HepG2 (cell line): Measurements from ENCODE around the gene RPLP2. TPM values are rescaled to one million over a fixed set of nuclear protein-coding genes. Genes with fewer than 3 reads are reported as not detected.

Experiments used
- AKAP8 ChIP-seq: sonication (generic); formaldehyde crosslinking; IDR thresholded peaks from 2 replicates; pipeline ENCODE4 v1.5.1; 2020; ENCODE audit warnings: mild to moderate bottlenecking, missing genetic modification reagents
- BCL6 ChIP-seq: IDR thresholded peaks from 2 replicates; pipeline ENCODE4 v1.6.1; 2016; ENCODE audit warnings: missing genetic modification reagents, missing compliant biosample characterization
- BORCS8-MEF2B ChIP-seq: sonication (generic); formaldehyde crosslinking; IDR thresholded peaks from 2 replicates; pipeline ENCODE4 v1.8.0; 2022; ENCODE audit warnings: mild to moderate bottlenecking, missing genetic modification reagents
- HES4 ChIP-seq: sonication (generic); formaldehyde crosslinking; IDR thresholded peaks from 2 replicates; pipeline ENCODE4 v1.9.0; 2021; ENCODE audit warnings: mild to moderate bottlenecking, missing genetic modification reagents, borderline replicate concordance
- HMGXB4 ChIP-seq, 2 experiments: sonication (generic) in 1 of 2; formaldehyde crosslinking in 1 of 2; IDR thresholded peaks; 2 replicates each; pipeline versions ENCODE4 v1.4.0 to v1.6.1; 2018 to 2020; ENCODE audit warnings: missing genetic modification reagents in 2 of 2, borderline replicate concordance in 1 of 2, low read depth in 1 of 2, mild to moderate bottlenecking in 1 of 2, missing biosample characterization in 1 of 2
- KLF16 ChIP-seq, 2 experiments: sonication (generic) in 1 of 2; formaldehyde crosslinking in 1 of 2; IDR thresholded peaks; 2 replicates each; pipeline versions ENCODE4 v1.6.1 to v1.8.0; 2016 to 2023; ENCODE audit warnings: missing genetic modification reagents in 2 of 2, missing compliant biosample characterization in 1 of 2
- MED1 ChIP-seq: sonication (generic); formaldehyde crosslinking; IDR thresholded peaks from 2 replicates; pipeline ENCODE4 v1.4.0; 2020; ENCODE audit warnings: missing genetic modification reagents
- MXI1 ChIP-seq: IDR thresholded peaks from 3 replicates; pipeline ENCODE4 v1.6.1; 2012; ENCODE audit warnings: low read depth, low read length, inconsistent platforms, borderline replicate concordance
- PHF8 ChIP-seq: sonication (generic); formaldehyde crosslinking; IDR thresholded peaks from 2 replicates; pipeline ENCODE4 v1.5.0; 2020; ENCODE audit warnings: missing genetic modification reagents
- SALL1 ChIP-seq: sonication (generic); formaldehyde crosslinking; IDR thresholded peaks from 2 replicates; pipeline ENCODE4 v1.8.0; 2022; ENCODE audit warnings: mild to moderate bottlenecking, missing genetic modification reagents
- SP5 ChIP-seq: IDR thresholded peaks from 2 replicates; pipeline ENCODE4 v1.6.1; 2016; ENCODE audit warnings: low read depth, borderline replicate concordance
- ZBTB20 ChIP-seq: sonication (generic); formaldehyde crosslinking; IDR thresholded peaks from 2 replicates; pipeline ENCODE4 v1.8.1; 2023; ENCODE audit warnings: missing genetic modification reagents, low read depth, mild to moderate bottlenecking, borderline replicate concordance
- ZBTB25 ChIP-seq: IDR thresholded peaks from 2 replicates; pipeline ENCODE4 v1.6.1; 2018; ENCODE audit warnings: missing genetic modification reagents
- ZNF235 ChIP-seq: sonication (generic); formaldehyde crosslinking; IDR thresholded peaks from 2 replicates; pipeline ENCODE4 v1.8.1; 2023; ENCODE audit warnings: mild to moderate bottlenecking, missing genetic modification reagents, borderline replicate concordance
- ZNF30 ChIP-seq: sonication (generic); formaldehyde crosslinking; IDR thresholded peaks from 2 replicates; pipeline ENCODE4 v1.5.0; 2020; ENCODE audit warnings: mild to moderate bottlenecking, missing genetic modification reagents
- ZNF768 ChIP-seq: sonication (generic); formaldehyde crosslinking; IDR thresholded peaks from 2 replicates; pipeline ENCODE4 v1.4.0; 2020; ENCODE audit warnings: missing genetic modification reagents
- ZNF781 ChIP-seq: sonication (generic); formaldehyde crosslinking; IDR thresholded peaks from 2 replicates; pipeline ENCODE4 v1.5.1; 2020; ENCODE audit warnings: borderline replicate concordance, mild to moderate bottlenecking, missing genetic modification reagents; ENCODE audit errors: not compliant biosample characterization
- ZNF790 ChIP-seq: sonication (generic); formaldehyde crosslinking; IDR thresholded peaks from 2 replicates; pipeline ENCODE4 v1.8.0; 2022; ENCODE audit warnings: missing genetic modification reagents, mild to moderate bottlenecking, borderline replicate concordance
- polyA plus RNA-seq, 8 experiments: library from polyadenylated mRNA; depleted of rRNA in 3 of 8; stranded (reverse) in 7 of 8; unstranded in 1 of 8; fragments of >200 nt; fragmentation: Illumina TruSeq in 4 of 8; extraction: Trizol in 4 of 8; gene quantifications; 2 replicates each; pipeline versions ENCODE4 v1.2.1 to v1.2.3, GENCODE V29; 2011 to 2016; ENCODE audit warnings: low read depth in 4 of 8, missing spikeins in 1 of 8, mixed read lengths in 1 of 8; ENCODE audit not compliant: insufficient read depth in 1 of 8
- total RNA-seq, 5 experiments: library from RNA; depleted of rRNA; stranded (reverse); fragments of >200 nt; fragmentation: Illumina TruSeq; extraction: Trizol; gene quantifications; 2 replicates each; pipeline ENCODE4 v1.2.3, GENCODE V29; 2016; ENCODE audit warnings: low read depth in 1 of 5
- TF ChIP-seq, protein P1 (sequence below): IDR thresholded peaks from 2 replicates; pipeline ENCODE4 v1.6.1; 2016; ENCODE audit warnings: low read depth
- TF ChIP-seq, protein P2 (sequence below): sonication (generic); formaldehyde crosslinking; IDR thresholded peaks from 2 replicates; pipeline ENCODE4 v1.4.0; 2020; ENCODE audit warnings: low read depth, missing genetic modification reagents

The RPLP2 gene
- total and polyA plus RNA-seq, 2 of the 13 experiments (the other 11 are each of a cell fraction or from before 2014, with no cell fraction given) = 978 to 2,106 TPM

DNA sequence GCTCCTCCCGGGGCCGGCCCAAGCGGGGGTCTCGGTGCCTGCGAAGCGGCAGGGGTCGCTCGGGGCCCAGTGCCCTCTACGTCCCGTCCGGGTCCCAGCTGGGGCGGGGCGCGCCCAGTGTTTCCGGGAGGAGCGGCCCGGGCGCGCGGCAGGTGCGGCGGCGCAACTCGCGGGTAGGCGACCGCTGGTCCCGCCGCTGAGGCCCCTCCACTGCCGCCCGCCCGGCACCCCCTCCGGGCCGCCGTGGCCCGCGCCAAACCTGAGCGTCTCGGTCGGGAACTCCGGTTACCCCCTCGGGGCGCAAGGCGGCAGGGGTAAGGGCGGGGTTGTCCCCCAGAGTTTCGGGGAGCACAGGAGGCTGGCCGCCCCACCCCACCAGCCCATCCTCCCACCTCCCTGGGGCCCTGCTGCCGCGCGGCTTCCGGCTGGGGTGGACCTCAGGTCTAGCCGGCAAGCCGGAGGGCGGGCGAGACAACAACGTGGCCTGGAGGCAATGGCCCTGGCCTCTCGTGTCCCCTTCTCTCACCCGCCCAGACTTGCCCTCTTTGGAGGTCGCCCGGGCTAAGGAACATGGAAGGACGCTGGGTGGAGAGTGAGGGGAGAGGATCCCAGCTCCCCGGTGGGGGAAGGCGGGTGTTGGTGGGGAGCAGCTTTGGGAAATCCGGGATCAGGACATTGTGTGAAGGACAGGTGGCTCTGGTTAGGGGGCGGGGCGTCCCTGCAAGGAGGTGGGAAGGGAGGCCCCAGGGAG lies 17.6 kb downstream of the RPLP2 start (continued):
- TF ChIP-seq, protein P1, sequence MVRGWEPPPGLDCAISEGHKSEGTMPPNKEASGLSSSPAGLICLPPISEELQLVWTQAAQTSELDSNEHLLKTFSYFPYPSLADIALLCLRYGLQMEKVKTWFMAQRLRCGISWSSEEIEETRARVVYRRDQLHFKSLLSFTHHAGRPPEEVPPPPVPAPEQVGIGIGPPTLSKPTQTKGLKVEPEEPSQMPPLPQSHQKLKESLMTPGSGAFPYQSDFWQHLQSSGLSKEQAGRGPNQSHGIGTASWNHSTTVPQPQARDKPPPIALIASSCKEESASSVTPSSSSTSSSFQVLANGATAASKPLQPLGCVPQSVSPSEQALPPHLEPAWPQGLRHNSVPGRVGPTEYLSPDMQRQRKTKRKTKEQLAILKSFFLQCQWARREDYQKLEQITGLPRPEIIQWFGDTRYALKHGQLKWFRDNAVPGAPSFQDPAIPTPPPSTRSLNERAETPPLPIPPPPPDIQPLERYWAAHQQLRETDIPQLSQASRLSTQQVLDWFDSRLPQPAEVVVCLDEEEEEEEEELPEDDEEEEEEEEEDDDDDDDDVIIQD = no peak
- peak; percentile 57; the same call in 1 of the 3 replicates for TF ChIP-seq MXI1
- TF ChIP-seq BCL6 = peak; percentile 62
- peak; percentile 82 for TF ChIP-seq SP5 (CRISPR knock-in tag)
- TF ChIP-seq HES4 (CRISPR knock-in tag) = peak; percentile 55; the same call in 1 of the 2 replicates
- 0 out of 2 replicates have a peak, but pooled peaks have one; percentile 18 for TF ChIP-seq ZBTB25 (CRISPR knock-in tag)
- TF ChIP-seq KLF16 (CRISPR knock-in tag; IDR thresholded peaks at IDR 0.05) = peak in 1 of 2 experiments; percentile 72; a peak in 1 of 4 replicates
- TF ChIP-seq ZBTB20 (CRISPR knock-in tag) = peak; percentile 44; the same call in 1 of the 2 replicates
- TF ChIP-seq ZNF235 (CRISPR knock-in tag) = peak; percentile 69; the same call in 1 of the 2 replicates
- peak; percentile 62 for TF ChIP-seq SALL1 (CRISPR knock-in tag)
- peak; percentile 49 for TF ChIP-seq MED1 (CRISPR knock-in tag)
- no peak for TF ChIP-seq ZNF790 (CRISPR knock-in tag)
- TF ChIP-seq BORCS8-MEF2B (CRISPR knock-in tag) = peak; percentile 50; the same call in 1 of the 2 replicates
- peak; percentile 43; the same call in 1 of the 2 replicates for TF ChIP-seq ZNF30 (CRISPR knock-in tag)
- peak; percentile 55 to 65; a peak in 2 of 4 replicates for TF ChIP-seq HMGXB4 (CRISPR knock-in tag; IDR thresholded peaks at IDR 0.05; ENCODE audit: borderline replicate concordance in 1 of 2, low read depth in 1 of 2)
- TF ChIP-seq, protein P2, sequence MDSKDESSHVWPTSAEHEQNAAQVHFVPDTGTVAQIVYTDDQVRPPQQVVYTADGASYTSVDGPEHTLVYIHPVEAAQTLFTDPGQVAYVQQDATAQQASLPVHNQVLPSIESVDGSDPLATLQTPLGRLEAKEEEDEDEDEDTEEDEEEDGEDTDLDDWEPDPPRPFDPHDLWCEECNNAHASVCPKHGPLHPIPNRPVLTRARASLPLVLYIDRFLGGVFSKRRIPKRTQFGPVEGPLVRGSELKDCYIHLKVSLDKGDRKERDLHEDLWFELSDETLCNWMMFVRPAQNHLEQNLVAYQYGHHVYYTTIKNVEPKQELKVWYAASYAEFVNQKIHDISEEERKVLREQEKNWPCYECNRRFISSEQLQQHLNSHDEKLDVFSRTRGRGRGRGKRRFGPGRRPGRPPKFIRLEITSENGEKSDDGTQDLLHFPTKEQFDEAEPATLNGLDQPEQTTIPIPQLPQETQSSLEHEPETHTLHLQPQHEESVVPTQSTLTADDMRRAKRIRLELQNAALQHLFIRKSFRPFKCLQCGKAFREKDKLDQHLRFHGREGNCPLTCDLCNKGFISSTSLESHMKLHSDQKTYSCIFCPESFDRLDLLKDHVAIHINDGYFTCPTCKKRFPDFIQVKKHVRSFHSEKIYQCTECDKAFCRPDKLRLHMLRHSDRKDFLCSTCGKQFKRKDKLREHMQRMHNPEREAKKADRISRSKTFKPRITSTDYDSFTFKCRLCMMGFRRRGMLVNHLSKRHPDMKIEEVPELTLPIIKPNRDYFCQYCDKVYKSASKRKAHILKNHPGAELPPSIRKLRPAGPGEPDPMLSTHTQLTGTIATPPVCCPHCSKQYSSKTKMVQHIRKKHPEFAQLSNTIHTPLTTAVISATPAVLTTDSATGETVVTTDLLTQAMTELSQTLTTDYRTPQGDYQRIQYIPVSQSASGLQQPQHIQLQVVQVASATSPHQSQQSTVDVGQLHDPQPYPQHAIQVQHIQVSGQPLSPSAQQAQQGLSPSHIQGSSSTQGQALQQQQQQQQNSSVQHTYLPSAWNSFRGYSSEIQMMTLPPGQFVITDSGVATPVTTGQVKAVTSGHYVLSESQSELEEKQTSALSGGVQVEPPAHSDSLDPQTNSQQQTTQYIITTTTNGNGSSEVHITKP (CRISPR knock-in tag) = peak; percentile 53; the same call in 1 of the 2 replicates
- 0 out of 2 replicates have a peak, but pooled peaks have one; percentile 6 for TF ChIP-seq ZNF768 (CRISPR knock-in tag)
- peak; percentile 90 for TF ChIP-seq AKAP8 (CRISPR knock-in tag)
- peak; percentile 82 for TF ChIP-seq PHF8
- TF ChIP-seq ZNF781 (CRISPR knock-in tag) = peak; percentile 20
